ENCODE results near the gene NKX2-8.

NKX2-8 gene

GRCh38 chr14:36582011-36582873 is at the start of gene NKX2-8:
NKX2-8 (minus strand) TSS chr14:36582614; CDS start chr14:36582389, 225 bp downstream.
- DNase-seq, result peak; percentile 4

GRCh38 chr14:36627981-36628380 is 45.6 kb upstream of the NKX2-8 start:
- DNase-seq, result no peak

- DNase-seq, result no peak
These were observed 43.7 kb upstream of the NKX2-8 start for GRCh38 chr14:36626151-36626550.

- no peak for DNase-seq
These were observed 43.0 kb upstream of the NKX2-8 start for GRCh38 chr14:36625436-36625835.

- DNase-seq, result no peak
These were observed 42.6 kb upstream of the NKX2-8 start for GRCh38 chr14:36625014-36625413.

GRCh38 chr14:36619853-36620252 is 37.4 kb upstream of the NKX2-8 start:
- DNase-seq, result no peak

- DNase-seq, result no peak
These were observed 36.7 kb upstream of the NKX2-8 start for GRCh38 chr14:36619131-36619530.

GRCh38 chr14:36618641-36619040 is 36.2 kb upstream of the NKX2-8 start:
- DNase-seq, result no peak

- DNase-seq, result no peak
These were observed 35.4 kb upstream of the NKX2-8 start for GRCh38 chr14:36617824-36618223.

GRCh38 chr14:36605506-36605857 is 23.1 kb upstream of the NKX2-8 start:
- no peak for DNase-seq

GRCh38 chr14:36604757-36605505 is 22.5 kb upstream of the NKX2-8 start:
- peak; percentile 72 for DNase-seq

GRCh38 chr14:36600431-36600830 is 18.0 kb upstream of the NKX2-8 start:
- DNase-seq, result no peak

GRCh38 chr14:36591482-36591881 is 9.1 kb upstream of the NKX2-8 start:
- peak; percentile 19 for DNase-seq

- DNase-seq, result no peak
These were observed 6.4 kb upstream of the NKX2-8 start for GRCh38 chr14:36588788-36589187.

GRCh38 chr14:36588119-36588518 is 5.7 kb upstream of the NKX2-8 start:
- no peak for DNase-seq

- no peak for DNase-seq
These were observed 2.7 kb upstream of the NKX2-8 start for GRCh38 chr14:36585100-36585499.

- no peak for DNase-seq
These were observed 1.7 kb upstream of the NKX2-8 start for GRCh38 chr14:36583893-36584811.

- no peak for DNase-seq
These were observed 953 bp upstream of the NKX2-8 start for GRCh38 chr14:36583242-36583892.

GRCh38 chr14:36582874-36583241 is 444 bp upstream of the NKX2-8 start:
- DNase-seq, result no peak

- DNase-seq, result peak; percentile 65
These were observed 1.3 kb downstream of the NKX2-8 start for GRCh38 chr14:36580856-36581831.

- DNase-seq, result no peak
These were observed 2.1 kb downstream of the NKX2-8 start for GRCh38 chr14:36580141-36580855.

Data from COR-L47 (cell line).